Epithelial cell of proximal tubule (primary cell): ENCODE results near the gene CPAMD8. TPM values are rescaled to one million over a fixed set of nuclear protein-coding genes. Genes with fewer than 3 reads are reported as not detected.

ENCODE experiments used
- DNase-seq: peaks from one replicate; pipeline ENCODE4 v3.0.0-alpha.2; 2011; ENCODE audit warnings: low read depth
- H3K4me3 ChIP-seq: 2 replicates; pipeline ENCODE4 v1.5.1; 2011; ENCODE audit warnings: low read depth, mild to moderate bottlenecking, low read length
- CTCF ChIP-seq: conservative IDR thresholded peaks from 2 replicates; pipeline ENCODE4 v1.5.1; 2012; ENCODE audit warnings: low read depth, mild to moderate bottlenecking, low read length
- total RNA-seq: library from RNA; depleted of rRNA; stranded (reverse); fragments of >200 nt; gene quantifications from 2 replicates; pipeline ENCODE4 v1.2.3, GENCODE V29; 2015

The CPAMD8 gene
- total RNA-seq, result 0.22 and 8.2 TPM in 2 replicates

- no peak within 1 kb of the TSS for H3K4me3 ChIP-seq
- no peak for DNase-seq
These were observed at the start of gene CPAMD8 for GRCh38 chr19:17026706-17027534. Gene CPAMD8, minus strand, starts transcription at chr19:17026810. Its CDS starts 168 bp downstream, at chr19:17026642.

GRCh38 chr19:17075864-17076542 is 49.4 kb upstream of the CPAMD8 start:
- H3K4me3 ChIP-seq, result peak overlapping the region; percentile 84
- no peak for DNase-seq
- TF ChIP-seq CTCF, result no peak

More at GRCh38 chr19:17026706-17027534, at the start of gene CPAMD8:
- no peak for TF ChIP-seq CTCF

GRCh38 chr19:17075035-17075863 is 48.6 kb upstream of the CPAMD8 start, which contains the start of the genes HAUS8 and MYO9B:
Gene HAUS8, minus strand, starts transcription at chr19:17075452. Its CDS starts 30 bp downstream, at chr19:17075422.
Gene MYO9B, plus strand, starts transcription at chr19:17075777. Its CDS starts 25,941 bp downstream, at chr19:17101718.
- TF ChIP-seq CTCF, result no peak
- DNase-seq, result peak; percentile 82
- peak within 1 kb of the TSS; percentile 95 for H3K4me3 ChIP-seq

GRCh38 chr19:17074634-17075034 is 48.0 kb upstream of the CPAMD8 start:
- no peak for TF ChIP-seq CTCF
- no peak for DNase-seq
- H3K4me3 ChIP-seq, result peak overlapping the region; percentile 95

GRCh38 chr19:17073869-17074633 is 47.4 kb upstream of the CPAMD8 start:
- peak overlapping the region; percentile 95 for H3K4me3 ChIP-seq
- TF ChIP-seq CTCF, result no peak
- DNase-seq, result no peak

- no peak for TF ChIP-seq CTCF
- DNase-seq, result no peak
- no peak overlapping the region for H3K4me3 ChIP-seq
These were observed 44.3 kb upstream of the CPAMD8 start for GRCh38 chr19:17070912-17071311.
